T-helper 2 cell treated with Interferon-gamma antibody and Interleukin-4, amounts not matched to agents 5 μg/mL and 100 μg/mL, for 36 hours (primary cell): ENCODE results near the gene NFE2.
"Not testable (repeated sequence)": the region's sequence is repeated elsewhere in the genome, so short reads cannot be mapped to it uniquely, and the experiment has no call there.

Experiments
- DNase-seq: peaks from one replicate; pipeline ENCODE4 v3.0.0; 2021; ENCODE audit warnings: low spot score
- H3K27ac Mint-ChIP-seq: one replicate; pipeline ENCODE4 v1.8.0; 2021; ENCODE audit warnings: mild to moderate bottlenecking, mixed read lengths
- H3K27me3 Mint-ChIP-seq: one replicate; pipeline ENCODE4 v1.8.0; 2021; ENCODE audit warnings: low read depth, mixed read lengths
- H3K36me3 Mint-ChIP-seq: one replicate; pipeline ENCODE4 v1.8.0; 2021; ENCODE audit warnings: low read depth, mixed read lengths
- H3K4me1 Mint-ChIP-seq: one replicate; pipeline ENCODE4 v1.8.0; 2021; ENCODE audit warnings: low read depth, mixed read lengths
- H3K4me3 Mint-ChIP-seq: one replicate; pipeline ENCODE4 v1.8.0; 2022; ENCODE audit warnings: mild to moderate bottlenecking, moderate library complexity, mixed read lengths
- H3K9me3 Mint-ChIP-seq: one replicate; pipeline ENCODE4 v1.8.0; 2021; ENCODE audit warnings: mixed read lengths

The NFE2 gene

GRCh38 chr12:54328595-54329337 lies 28.0 kb upstream of the NFE2 start:
- Mint-ChIP-seq H3K4me1 (peaks cover 49% of the 10 kb centered on the region), H3K9me3 (no peaks in the 10 kb centered on the region), H3K27ac (peak overlapping the region; percentile 66), H3K4me3 (peak overlapping the region; percentile 54), H3K36me3 (peaks cover 14% of the 10 kb centered on the region), H3K27me3 (no peaks in the 10 kb centered on the region)
- no peak for DNase-seq

- not testable (repeated sequence) for H3K9me3 Mint-ChIP-seq, DNase-seq, H3K27me3 Mint-ChIP-seq, H3K36me3 Mint-ChIP-seq
- H3K27ac Mint-ChIP-seq, result peak overlapping the region; percentile 94
- H3K4me3 Mint-ChIP-seq, result peak overlapping the region; percentile 90
- peaks cover 32% of the 10 kb centered on the region for H3K4me1 Mint-ChIP-seq
Measured at GRCh38 chr12:54325442-54326109, 24.8 kb upstream of the NFE2 start.

- DNase-seq, result peak; percentile 89
- Mint-ChIP-seq H3K4me1 (peaks cover 26% of the 10 kb centered on the region), H3K4me3 (peak within 1 kb of the TSS; percentile 90), H3K27me3 (no peaks in the 10 kb centered on the region), H3K36me3 (peaks cover 9% of the 10 kb centered on the region), H3K9me3 (no peaks in the 10 kb centered on the region), H3K27ac (peak within 1 kb of the TSS; percentile 94)
Measured at GRCh38 chr12:54324617-54325441, 24.0 kb upstream of the NFE2 start, which contains the start of gene COPZ1. TSS of gene COPZ1 (plus strand) at chr12:54325131. CDS start at chr12:54325164, 33 bp downstream.

- Mint-ChIP-seq H3K27me3 (peaks cover 2% of the 10 kb centered on the region), H3K4me1 (peaks cover 6% of the 10 kb centered on the region), H3K9me3 (no peaks in the 10 kb centered on the region), H3K36me3 (peaks cover 5% of the 10 kb centered on the region), H3K4me3 (no peak overlapping the region), H3K27ac (no peak overlapping the region)
- DNase-seq, result no peak
Measured at GRCh38 chr12:54321363-54321762, 20.5 kb upstream of the NFE2 start.

GRCh38 chr12:54312309-54312708 lies 11.5 kb upstream of the NFE2 start:
- not testable (repeated sequence) for DNase-seq, H3K27me3 Mint-ChIP-seq, H3K27ac Mint-ChIP-seq, H3K9me3 Mint-ChIP-seq, H3K4me1 Mint-ChIP-seq, H3K36me3 Mint-ChIP-seq, H3K4me3 Mint-ChIP-seq

- Mint-ChIP-seq H3K9me3 (no peaks in the 10 kb centered on the region), H3K27me3 (peaks cover 11% of the 10 kb centered on the region), H3K4me3 (no peak overlapping the region), H3K27ac (no peak overlapping the region), H3K4me1 (peaks cover 7% of the 10 kb centered on the region), H3K36me3 (no peaks in the 10 kb centered on the region)
- no peak for DNase-seq
Measured at GRCh38 chr12:54311051-54311450, 10.2 kb upstream of the NFE2 start.

GRCh38 chr12:54306925-54307741 lies 6.3 kb upstream of the NFE2 start:
- Mint-ChIP-seq H3K36me3 (no peaks in the 10 kb centered on the region), H3K27ac (no peak overlapping the region), H3K4me1 (peaks cover 15% of the 10 kb centered on the region), H3K4me3 (peak overlapping the region; percentile 41), H3K27me3 (peaks cover 31% of the 10 kb centered on the region), H3K9me3 (no peaks in the 10 kb centered on the region)
- DNase-seq, result no peak

- H3K4me1 Mint-ChIP-seq, result peaks cover 26% of the 10 kb centered on the region
- H3K27me3 Mint-ChIP-seq, result peaks cover 56% of the 10 kb centered on the region
- H3K36me3 Mint-ChIP-seq, result no peaks in the 10 kb centered on the region
- no peak for DNase-seq
- H3K9me3 Mint-ChIP-seq, result no peaks in the 10 kb centered on the region
- H3K27ac Mint-ChIP-seq, result no peak overlapping the region
- H3K4me3 Mint-ChIP-seq, result no peak overlapping the region
Measured at GRCh38 chr12:54304187-54304810, 3.5 kb upstream of the NFE2 start.

- H3K27ac Mint-ChIP-seq, result no peak overlapping the region
Measured at GRCh38 chr12:54303640-54304039, 2.8 kb upstream of the NFE2 start.

GRCh38 chr12:54301428-54302048 lies 723 bp upstream of the NFE2 start:
- no peak overlapping the region for H3K4me3 Mint-ChIP-seq
- no peak for DNase-seq
- no peaks in the 10 kb centered on the region for H3K36me3 Mint-ChIP-seq
- H3K9me3 Mint-ChIP-seq, result no peaks in the 10 kb centered on the region
- H3K27me3 Mint-ChIP-seq, result peaks cover 68% of the 10 kb centered on the region
- no peak overlapping the region for H3K27ac Mint-ChIP-seq
- H3K4me1 Mint-ChIP-seq, result peaks cover 21% of the 10 kb centered on the region

More at GRCh38 chr12:54303640-54304039, 2.8 kb upstream of the NFE2 start:
- Mint-ChIP-seq H3K27me3 (peaks cover 62% of the 10 kb centered on the region), H3K36me3 (no peaks in the 10 kb centered on the region), H3K4me1 (peaks cover 26% of the 10 kb centered on the region), H3K4me3 (no peak overlapping the region), H3K9me3 (no peaks in the 10 kb centered on the region)
- no peak for DNase-seq

- H3K27ac Mint-ChIP-seq, result no peak overlapping the region
- H3K4me3 Mint-ChIP-seq, result no peak overlapping the region
- H3K27me3 Mint-ChIP-seq, result peaks cover 66% of the 10 kb centered on the region
Measured at GRCh38 chr12:54300225-54300731, 537 bp downstream of the NFE2 start.

GRCh38 chr12:54299515-54300224 lies 1.1 kb downstream of the NFE2 start:
- Mint-ChIP-seq H3K27ac (no peak overlapping the region), H3K9me3 (no peaks in the 10 kb centered on the region), H3K36me3 (no peaks in the 10 kb centered on the region), H3K4me1 (peaks cover 21% of the 10 kb centered on the region), H3K4me3 (no peak overlapping the region), H3K27me3 (peaks cover 61% of the 10 kb centered on the region)
- no peak for DNase-seq

More at GRCh38 chr12:54300225-54300731, 537 bp downstream of the NFE2 start:
- H3K9me3 Mint-ChIP-seq, result no peaks in the 10 kb centered on the region
- no peaks in the 10 kb centered on the region for H3K36me3 Mint-ChIP-seq
- peaks cover 21% of the 10 kb centered on the region for H3K4me1 Mint-ChIP-seq
- DNase-seq, result no peak
